ENCODE results near the gene MDFI. TPM values are rescaled to one million over a fixed set of nuclear protein-coding genes. Genes with fewer than 3 reads are reported as not detected.

MDFI gene
- total RNA-seq, 2 experiments from 2014 or later: not detected

DNA sequence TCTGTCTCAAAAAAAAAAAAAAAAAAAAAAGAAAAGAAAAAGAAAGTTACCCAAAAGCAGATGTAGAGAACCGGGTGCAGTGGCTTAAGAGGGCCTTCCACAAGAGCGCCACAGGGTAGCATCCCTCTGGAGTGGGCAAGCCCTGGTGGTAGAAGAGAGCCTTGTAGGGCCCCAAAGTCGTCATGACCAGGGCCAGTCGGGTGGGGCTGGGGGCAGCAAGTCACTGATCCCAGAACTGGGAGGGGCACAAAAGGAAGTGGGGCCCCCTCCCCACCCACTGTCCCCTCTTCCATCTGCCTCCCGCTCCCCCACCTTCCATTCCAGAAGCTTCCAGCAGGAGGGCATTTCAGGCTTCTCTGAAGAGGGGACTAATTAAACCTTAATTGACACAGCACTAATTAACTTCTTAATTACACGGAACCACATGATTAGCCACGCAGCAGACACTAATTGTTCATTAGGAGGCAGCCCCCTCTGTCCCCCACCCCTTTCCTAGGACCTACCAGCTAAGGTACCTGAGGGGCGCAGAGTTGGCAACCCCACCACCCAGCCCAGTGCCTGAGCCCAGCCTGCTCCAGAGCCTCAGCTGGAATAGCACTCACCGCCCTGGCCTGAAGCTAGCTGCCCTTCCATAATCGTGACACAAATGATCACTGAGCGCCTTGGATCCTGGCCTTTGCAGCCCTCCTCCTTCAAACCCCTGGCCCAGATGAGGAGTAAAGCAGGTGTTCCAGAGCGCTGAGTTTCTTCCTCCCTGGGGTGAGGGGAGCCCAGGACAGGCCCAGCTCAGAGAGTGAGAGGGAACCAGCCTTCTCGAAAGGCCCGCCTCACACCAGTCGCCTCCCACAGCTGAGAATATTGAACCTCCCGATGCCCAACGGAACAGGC, 34.8 kb downstream of the MDFI start:
- ATAC-seq (ENCODE audit: poor library complexity) (no peak), DNase-seq (no peak)
- Mint-ChIP-seq H3K4me3 (no peak overlapping the region), H3K27me3 (peaks cover 33% of the 10 kb centered on the region), H3K9me3 (no peaks in the 10 kb centered on the region), H3K36me3 (ENCODE audit: low read depth) (no peaks in the 10 kb centered on the region), H3K4me1 (ENCODE audit: low read depth) (no peaks in the 10 kb centered on the region), H3K27ac (no peak overlapping the region)
- Histone ChIP-seq H3K4me1 (ENCODE audit: insufficient read depth, low read length) (no peaks in the 10 kb centered on the region), H3K9me3 (ENCODE audit: control insufficient read depth in 1 of 2, insufficient read depth in 1 of 2, low read length in 2 of 2) (no peaks in the 10 kb centered on the region), H3K27me3 (ENCODE audit: control insufficient read depth in 1 of 2, insufficient read depth in 2 of 2, low read length in 2 of 2) (peaks cover 6 to 8% of the 10 kb centered on the region in 2 experiments), H3K36me3 (ENCODE audit: insufficient read depth, low read length) (no peaks in the 10 kb centered on the region), H3K4me3 (ENCODE audit: low read length) (no peak overlapping the region), H3K27ac (ENCODE audit: low read depth in 1 of 2, low read length in 2 of 2) (no peak overlapping the region)
- TF ChIP-seq, protein P1, sequence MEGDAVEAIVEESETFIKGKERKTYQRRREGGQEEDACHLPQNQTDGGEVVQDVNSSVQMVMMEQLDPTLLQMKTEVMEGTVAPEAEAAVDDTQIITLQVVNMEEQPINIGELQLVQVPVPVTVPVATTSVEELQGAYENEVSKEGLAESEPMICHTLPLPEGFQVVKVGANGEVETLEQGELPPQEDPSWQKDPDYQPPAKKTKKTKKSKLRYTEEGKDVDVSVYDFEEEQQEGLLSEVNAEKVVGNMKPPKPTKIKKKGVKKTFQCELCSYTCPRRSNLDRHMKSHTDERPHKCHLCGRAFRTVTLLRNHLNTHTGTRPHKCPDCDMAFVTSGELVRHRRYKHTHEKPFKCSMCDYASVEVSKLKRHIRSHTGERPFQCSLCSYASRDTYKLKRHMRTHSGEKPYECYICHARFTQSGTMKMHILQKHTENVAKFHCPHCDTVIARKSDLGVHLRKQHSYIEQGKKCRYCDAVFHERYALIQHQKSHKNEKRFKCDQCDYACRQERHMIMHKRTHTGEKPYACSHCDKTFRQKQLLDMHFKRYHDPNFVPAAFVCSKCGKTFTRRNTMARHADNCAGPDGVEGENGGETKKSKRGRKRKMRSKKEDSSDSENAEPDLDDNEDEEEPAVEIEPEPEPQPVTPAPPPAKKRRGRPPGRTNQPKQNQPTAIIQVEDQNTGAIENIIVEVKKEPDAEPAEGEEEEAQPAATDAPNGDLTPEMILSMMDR (IDR thresholded peaks at IDR 0.05): no peak
- ChIA-PET CTCF (interaction anchor here (1.7 kb wide), 1 partner anchor 9 kb away, joined by 4 read pairs; no protein-coding TSS in a partner anchor), POLR2A (no interaction called here)
- intact Hi-C loops (cut with DNase I, micrococcal nuclease): no loop called here

DNA sequence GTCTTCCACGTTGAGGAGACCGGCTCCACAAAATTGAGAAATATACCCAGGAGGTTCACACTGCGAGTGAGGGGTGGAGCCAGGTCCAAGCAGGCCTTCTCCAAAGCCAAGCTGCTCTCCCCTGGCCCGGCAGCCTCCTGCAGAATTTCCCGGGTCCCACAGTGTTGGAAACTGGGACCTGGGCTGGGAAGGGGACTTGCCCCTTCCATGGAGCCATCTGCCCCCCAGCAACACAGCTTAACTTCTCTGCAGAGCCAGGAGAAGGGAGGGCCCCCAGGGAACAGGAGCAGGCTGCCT, 35.4 kb downstream of the MDFI start:
- H3K4me3 Mint-ChIP-seq: no peak overlapping the region
- Histone ChIP-seq H3K27ac (ENCODE audit: low read depth in 1 of 2, low read length in 2 of 2) (no peak overlapping the region), H3K9me3 (ENCODE audit: control insufficient read depth in 1 of 2, insufficient read depth in 1 of 2, low read length in 2 of 2) (no peaks in the 10 kb centered on the region), H3K4me3 (ENCODE audit: low read length) (no peak overlapping the region), H3K36me3 (ENCODE audit: insufficient read depth, low read length) (no peaks in the 10 kb centered on the region), H3K27me3 (ENCODE audit: control insufficient read depth in 1 of 2, insufficient read depth in 2 of 2, low read length in 2 of 2) (peaks cover 6 to 8% of the 10 kb centered on the region in 2 experiments), H3K4me1 (ENCODE audit: insufficient read depth, low read length) (no peaks in the 10 kb centered on the region)
- peaks cover 33% of the 10 kb centered on the region for H3K27me3 Mint-ChIP-seq
- no peaks in the 10 kb centered on the region for H3K4me1 Mint-ChIP-seq (ENCODE audit: low read depth)
- H3K9me3 Mint-ChIP-seq: no peaks in the 10 kb centered on the region
- DNase-seq: no peak
- H3K36me3 Mint-ChIP-seq (ENCODE audit: low read depth): no peaks in the 10 kb centered on the region
- POLR2A ChIA-PET: no interaction called here
- H3K27ac Mint-ChIP-seq: no peak overlapping the region
- intact Hi-C loops (cut with DNase I, micrococcal nuclease): no loop called here
- no peak for ATAC-seq (ENCODE audit: poor library complexity)
- CTCF ChIA-PET: interaction anchor here (1.7 kb wide), 1 partner anchor 8 kb away, joined by 4 read pairs; no protein-coding TSS in a partner anchor
- TF ChIP-seq, protein P1 (IDR thresholded peaks at IDR 0.05): no peak

DNA sequence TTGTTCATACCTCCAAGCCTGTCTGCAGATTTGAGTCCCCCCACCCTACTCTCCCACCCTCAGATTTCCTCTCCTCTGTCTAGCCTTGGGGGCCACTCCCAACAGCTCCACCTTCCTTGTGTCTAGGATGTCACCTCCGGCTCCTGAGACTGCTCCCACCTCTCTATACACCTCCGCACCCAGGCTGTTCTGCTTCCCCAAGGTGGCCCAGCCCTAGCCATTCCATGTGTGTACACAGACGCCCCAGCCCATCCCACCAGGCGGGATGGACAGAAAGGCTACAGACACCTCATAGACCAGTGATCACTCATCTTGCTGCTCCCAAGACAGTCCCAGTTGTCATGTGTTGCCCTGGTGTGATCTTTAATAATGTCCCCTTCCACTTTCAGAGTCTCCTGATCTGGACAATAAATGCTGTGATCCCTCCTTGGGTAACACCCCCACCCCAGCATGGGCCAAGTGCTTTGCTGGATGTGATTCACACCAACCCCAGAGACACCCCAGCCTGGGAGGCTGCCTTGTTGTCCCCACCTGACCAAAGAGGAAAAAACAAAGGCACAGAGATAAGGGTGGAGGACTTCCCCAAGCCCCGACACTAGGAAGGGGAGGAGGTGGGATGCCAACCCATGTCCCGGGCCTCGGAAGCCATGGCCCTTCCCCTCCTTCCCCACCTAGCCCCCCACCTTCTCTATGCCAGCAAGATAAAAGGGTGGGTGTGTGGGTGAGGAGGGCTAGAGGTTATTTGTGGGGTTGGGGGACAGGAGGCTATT, 36.1 kb downstream of the MDFI start:
- H3K4me1 ChIP-seq (ENCODE audit: insufficient read depth, low read length): no peaks in the 10 kb centered on the region
- intact Hi-C loops (cut with DNase I, micrococcal nuclease): no loop called here
- H3K36me3 Mint-ChIP-seq (ENCODE audit: low read depth): no peaks in the 10 kb centered on the region
- POLR2A ChIA-PET: no interaction called here
- H3K27ac ChIP-seq (ENCODE audit: low read depth in 1 of 2, low read length in 2 of 2): no peak overlapping the region
- H3K27me3 Mint-ChIP-seq: peaks cover 33% of the 10 kb centered on the region
- no peak overlapping the region for H3K4me3 Mint-ChIP-seq
- H3K4me3 ChIP-seq (ENCODE audit: low read length): no peak overlapping the region
- TF ChIP-seq, protein P1 (IDR thresholded peaks at IDR 0.05): no peak
- H3K9me3 Mint-ChIP-seq: no peaks in the 10 kb centered on the region
- CTCF ChIA-PET: interaction anchor here (1.7 kb wide), 1 partner anchor 7 kb away, joined by 4 read pairs; no protein-coding TSS in a partner anchor
- H3K36me3 ChIP-seq (ENCODE audit: insufficient read depth, low read length): no peaks in the 10 kb centered on the region
- H3K27ac Mint-ChIP-seq: no peak overlapping the region
- DNase-seq: no peak
- no peaks in the 10 kb centered on the region for H3K4me1 Mint-ChIP-seq (ENCODE audit: low read depth)
- H3K27me3 ChIP-seq (ENCODE audit: control insufficient read depth in 1 of 2, insufficient read depth in 2 of 2, low read length in 2 of 2): peaks cover 6 to 8% of the 10 kb centered on the region in 2 experiments
- H3K9me3 ChIP-seq (ENCODE audit: control insufficient read depth in 1 of 2, insufficient read depth in 1 of 2, low read length in 2 of 2): no peaks in the 10 kb centered on the region
- no peak for ATAC-seq (ENCODE audit: poor library complexity)

All from CD4-positive, alpha-beta T cell (primary cell).